K562 (cell line): ENCODE results near the gene SPTLC2. TPM values are rescaled to one million over a fixed set of nuclear protein-coding genes. Genes with fewer than 3 reads are reported as not detected.

Experiments
- ATAC-seq: fragments of 200-7000 bp; cut with Tn5 transposase; 3 replicates; pipeline ENCODE4 v1.9.1; 2020; ENCODE audit warnings: moderate library complexity
- BruUV-seq: library from RNA; stranded (reverse); fragments of 400-500 nt; replicated peaks from 2 replicates; lab custom pipeline; 2021; lab: Mats Ljungman, UMichigan
- CTCF ChIA-PET: fragments of 300-600 bp; formaldehyde crosslinking; extraction: SDS; loops from one replicate; lab custom pipeline; 2021; ENCODE audit warnings: low intra/inter-chr PET ratio; lab: Yijun Ruan, JAX
- POLR2A ChIA-PET: fragments of 300-600, 350-650 bp; sonication (Branson Sonifier 250); formaldehyde crosslinking; extraction: SDS; loops from one replicate; lab custom pipeline; 2021; ENCODE audit warnings: antibody characterized with exemption, inconsistent platforms; lab: Yijun Ruan, JAX
- DNase-seq, 4 experiments: peaks; one replicate each; pipeline versions ENCODE4 v3.0.0 to v3.0.0-alpha.2; 2011 to 2018; ENCODE audit warnings: low spot score in 3 of 4, mixed read lengths in 3 of 4; ENCODE audit errors: extremely low read depth in 1 of 4
- FAIRE-seq: peaks from 2 replicates; lab custom pipeline; 2011; peaks lifted over from hg19 to GRCh38; lab: Jason Lieb, UNC
- H2AFZ ChIP-seq: 2 replicates; pipeline ENCODE4 v1.6.0; 2011; ENCODE audit warnings: low read depth, low read length, control low read depth, inconsistent platforms
- H3K27ac ChIP-seq: fragments of 200-600 bp; 3 replicates; pipeline ENCODE4 v1.8.0; 2011; ENCODE audit warnings: low read depth, mild to moderate bottlenecking, control low read depth, inconsistent platforms, low read length, moderate library complexity, mixed read lengths; ENCODE audit errors: extremely low read depth
- H3K27me3 ChIP-seq, 2 experiments: fragments of 300-600 bp in 1 of 2; 2 replicates in 1 of 2; 3 replicates in 1 of 2; pipeline versions ENCODE4 v1.6.0 to v1.8.0; 2011; ENCODE audit warnings: inconsistent platforms in 2 of 2, low read length in 2 of 2, mild to moderate bottlenecking in 1 of 2, mixed read lengths in 1 of 2, moderate library complexity in 1 of 2; ENCODE audit not compliant: control insufficient read depth in 2 of 2, insufficient read depth in 2 of 2
- H3K36me3 ChIP-seq: fragments of 300-600 bp; 3 replicates; pipeline ENCODE4 v1.8.0; 2011; ENCODE audit warnings: mild to moderate bottlenecking, low read length, inconsistent platforms; ENCODE audit not compliant: control insufficient read depth, insufficient read depth
- H3K4me1 ChIP-seq, 2 experiments: fragments of 200-600 bp in 1 of 2; replicated peaks in 1 of 2; 2 replicates in 1 of 2; 3 replicates in 1 of 2; pipeline versions ENCODE4 v1.5.1 to v1.8.0; 2011; ENCODE audit warnings: inconsistent platforms in 2 of 2, low read length in 2 of 2, mild to moderate bottlenecking in 1 of 2, mixed read lengths in 1 of 2, moderate library complexity in 1 of 2; ENCODE audit not compliant: control insufficient read depth in 2 of 2, insufficient read depth in 2 of 2
- H3K4me2 ChIP-seq: 2 replicates; pipeline ENCODE4 v1.6.1; 2011; ENCODE audit warnings: low read length, control low read depth, inconsistent platforms, mixed read lengths; ENCODE audit not compliant: insufficient read depth
- H3K4me3 ChIP-seq: fragments of 200-600 bp; sonication (generic), shearing (Covaris generic); 2 replicates; pipeline ENCODE4 v1.5.1; 2016; ENCODE audit warnings: control low read depth, inconsistent platforms
- H3K79me2 ChIP-seq: fragments of 200-600 bp; 3 replicates; pipeline ENCODE4 v1.8.0; 2011; ENCODE audit warnings: low read length, inconsistent platforms; ENCODE audit not compliant: control insufficient read depth, insufficient read depth
- H3K9ac ChIP-seq, 2 experiments: 2 replicates each; pipeline versions ENCODE4 v1.6.0 to v1.6.1; 2011; ENCODE audit warnings: low read depth in 2 of 2, low read length in 2 of 2, control low read depth in 1 of 2, inconsistent platforms in 1 of 2, mild to moderate bottlenecking in 1 of 2, mixed read lengths in 1 of 2; ENCODE audit not compliant: insufficient read depth in 1 of 2
- H3K9me1 ChIP-seq: one replicate; pipeline ENCODE4 v1.6.0; 2011; ENCODE audit warnings: inconsistent platforms, mild to moderate bottlenecking, low read length, moderate library complexity; ENCODE audit not compliant: control insufficient read depth, insufficient read depth
- H3K9me3 ChIP-seq: replicated peaks from 2 replicates; pipeline ENCODE4 v1.5.1; 2011; ENCODE audit warnings: low read depth, low read length, inconsistent platforms; ENCODE audit not compliant: control insufficient read depth, insufficient read depth
- H4K20me1 ChIP-seq: replicated peaks from 2 replicates; pipeline ENCODE4 v1.6.1; 2011; ENCODE audit warnings: low read length, inconsistent platforms, mixed read lengths; ENCODE audit not compliant: control insufficient read depth, insufficient read depth
- CBX1 ChIP-seq: sonication (generic); IDR thresholded peaks from 2 replicates; pipeline ENCODE4 v1.6.1; 2016; ENCODE audit warnings: antibody characterized with exemption, low read depth, mild to moderate bottlenecking
- CTCF ChIP-seq, 3 experiments: IDR thresholded peaks in 2 of 3; conservative IDR thresholded peaks in 1 of 3; 2 replicates each; pipeline ENCODE4 v1.5.1; 2011 to 2012; ENCODE audit warnings: low read length in 3 of 3, mild to moderate bottlenecking in 3 of 3, control low read depth in 2 of 3, improper control_type of control experiment in 1 of 3, inconsistent platforms in 1 of 3, low read depth in 1 of 3, mixed read lengths in 1 of 3, moderate library complexity in 1 of 3; ENCODE audit not compliant: insufficient read depth in 2 of 3
- CXXC5 ChIP-seq: fragments of 250-450 bp; sonication (Bioruptor Pico); IDR thresholded peaks from 2 replicates; pipeline ENCODE4 v1.8.0; 2022; ENCODE audit warnings: inconsistent platforms, mild to moderate bottlenecking, moderate library complexity
- EP400 ChIP-seq: fragments of 450-650 bp; IDR thresholded peaks from 2 replicates; pipeline ENCODE4 v1.6.1; 2017; ENCODE audit warnings: antibody characterized with exemption, mild to moderate bottlenecking, moderate library complexity
- EZH2 ChIP-seq: IDR thresholded peaks from 2 replicates; pipeline ENCODE4 v1.6.1; 2012; ENCODE audit warnings: low read depth, mild to moderate bottlenecking, inconsistent platforms, low read length, borderline replicate concordance
- MYNN ChIP-seq, 2 experiments: sonication (generic); formaldehyde crosslinking in 1 of 2; IDR thresholded peaks; 2 replicates each; pipeline versions ENCODE4 v1.5.0 to v1.6.1; 2016 to 2020; ENCODE audit warnings: antibody characterized with exemption in 1 of 2, missing genetic modification reagents in 1 of 2
- NFRKB ChIP-seq: fragments of 450-650 bp; IDR thresholded peaks from 2 replicates; pipeline ENCODE4 v1.6.1; 2016; ENCODE audit warnings: low read depth
- NRF1 ChIP-seq, 2 experiments: fragments of 450-650 bp; IDR thresholded peaks in 1 of 2; conservative IDR thresholded peaks in 1 of 2; 2 replicates each; pipeline ENCODE4 v1.6.1; 2014; ENCODE audit warnings: mild to moderate bottlenecking in 2 of 2
- RBM39 ChIP-seq: fragments of 200-400 bp; formaldehyde crosslinking; optimal IDR thresholded peaks from 2 replicates; pipeline ENCODE3; 2018; ENCODE audit warnings: low read depth, low read length
- SP1 ChIP-seq: sonication (generic); formaldehyde crosslinking; IDR thresholded peaks from 2 replicates; pipeline ENCODE4 v1.8.1; 2022; ENCODE audit warnings: mild to moderate bottlenecking, missing genetic modification reagents
- SUPT5H ChIP-seq: fragments of 450-650 bp; IDR thresholded peaks from 2 replicates; pipeline ENCODE4 v1.6.1; 2016
- TBL1XR1 ChIP-seq, 2 experiments: IDR thresholded peaks; 2 replicates each; pipeline ENCODE4 v1.6.1; 2012; ENCODE audit warnings: improper control_type of control experiment in 2 of 2, low read length in 2 of 2, mild to moderate bottlenecking in 1 of 2
- TCF7 ChIP-seq: sonication (generic); IDR thresholded peaks from 2 replicates; pipeline ENCODE4 v1.6.1; 2016; ENCODE audit warnings: antibody characterized with exemption, borderline replicate concordance
- ZBTB9 ChIP-seq: fragments of 450-650 bp; formaldehyde crosslinking; IDR thresholded peaks from 2 replicates; pipeline ENCODE4 v1.4.0; 2020; ENCODE audit warnings: mild to moderate bottlenecking, moderate library complexity
- ZNF212 ChIP-seq: fragments of 450-650 bp; formaldehyde crosslinking; IDR thresholded peaks from 2 replicates; pipeline ENCODE4 v1.4.0; 2020; ENCODE audit warnings: mild to moderate bottlenecking
- WGBS: fragments of 100-300 bp; shearing (Covaris generic); methylation state at CpG from one replicate; pipeline ENCODE4 v1.1.6; 2016; ENCODE audit warnings: low coverage, mixed read lengths; ENCODE audit not compliant: insufficient coverage; ENCODE audit errors: missing lambda C conversion rate; 5-methylcytosine and 5-hydroxymethylcytosine counted together
- in situ Hi-C: fragments of 300-500 bp; cut with MboI; formaldehyde crosslinking; loops from 4 replicates; pipeline ENCODE4 v1.15.0; 2018; ENCODE audit warnings: inconsistent platforms, mixed read lengths
- intact Hi-C: fragments of 100-400 bp; cut with micrococcal nuclease; formaldehyde crosslinking; loops from 2 replicates; pipeline ENCODE4 v1.14.2; 2022
- polyA plus RNA-seq, 8 experiments: library from polyadenylated mRNA; depleted of rRNA in 4 of 8; stranded (reverse) in 5 of 8; unstranded in 3 of 8; fragments of >200 nt; fragmentation: Nextera tagmentation in 2 of 8; fragmentation: Illumina TruSeq in 1 of 8; extraction: Ambion mirVana in 2 of 8; extraction: Trizol in 1 of 8; gene quantifications; 2 replicates each; pipeline versions ENCODE4 v1.2.1 to v1.2.3, GENCODE V29; 2011 to 2014; ENCODE audit warnings: inconsistent platforms in 1 of 8, missing spikeins in 1 of 8
- total RNA-seq, 7 experiments: library from RNA; depleted of rRNA in 6 of 7; stranded (reverse); fragments of >200 nt in 6 of 7; fragmentation: Illumina TruSeq in 2 of 7; extraction: Trizol in 2 of 7; gene quantifications; 2 replicates each; pipeline versions ENCODE4 v1.2.1 to v1.2.3, GENCODE V29; 2011 to 2021; ENCODE audit warnings: low replicate concordance in 1 of 7

SPTLC2 gene
- total and polyA plus RNA-seq, 9 of the 15 experiments (the other 6 are each of a cell fraction or from before 2014, with no cell fraction given), result 4.5 to 30.4 (median 14.0) TPM

DNA sequence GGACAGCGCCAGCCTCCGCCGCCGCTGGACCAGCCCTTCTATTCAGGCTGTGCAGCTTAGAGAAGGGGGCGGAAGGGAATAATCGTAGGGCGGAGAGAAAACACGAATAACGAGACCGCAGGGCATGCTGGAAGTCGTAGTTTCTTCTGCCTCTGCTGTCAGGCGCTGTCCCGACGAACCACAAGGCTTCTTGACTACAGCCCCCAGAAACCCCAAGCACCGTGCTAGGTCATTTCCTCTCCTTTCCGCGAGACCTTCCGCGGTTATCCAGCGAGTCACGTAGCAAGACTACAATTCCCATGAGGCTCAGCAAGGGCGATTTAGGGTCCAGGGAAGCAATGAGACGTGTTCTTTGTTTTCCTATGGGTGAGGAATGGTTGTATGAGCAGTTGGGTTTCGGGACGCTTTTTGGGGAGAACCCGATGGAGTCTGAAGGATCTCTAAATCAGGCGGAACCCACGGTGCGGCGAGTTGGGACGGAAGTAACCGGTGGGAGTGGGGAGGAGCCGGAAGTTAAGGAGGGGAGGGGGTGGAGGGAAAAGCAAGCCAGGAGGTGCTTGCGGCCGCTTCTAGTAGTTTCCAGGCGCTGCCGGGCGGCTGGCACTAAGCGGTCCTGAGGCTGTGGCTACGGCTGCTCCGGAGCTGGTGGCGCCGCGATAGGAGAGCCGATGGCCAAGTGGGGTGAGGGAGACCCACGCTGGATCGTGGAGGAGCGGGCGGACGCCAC, 158.8 kb downstream of the SPTLC2 start, which contains the start of the genes AHSA1 and VIPAS39:
TSS of gene AHSA1 (plus strand) at position 572 of the 727 bp plus-strand sequence. CDS start at position 669, 97 bp downstream.
TSS of gene VIPAS39 (minus strand) at position 80 of the 727 bp plus-strand sequence. CDS start 3,499 bp downstream, outside the sequence.
- peaks cover 7 to 11% of the 10 kb centered on the region in 2 experiments; a peak in 3 of 5 replicates for H3K4me1 ChIP-seq
- FAIRE-seq, result peak; percentile 99
- TF ChIP-seq CBX1, result 0 out of 2 replicates have a peak, but pooled peaks have one; percentile 32
- no peak for TF ChIP-seq EZH2
- TF ChIP-seq SP1 (CRISPR knock-in tag), result peak; percentile 85
- peak; percentile 47; the same call in 1 of the 2 replicates for TF ChIP-seq ZBTB9 (CRISPR knock-in tag)
- 0 out of 2 replicates have a peak, but pooled peaks have one; percentile 6 for TF ChIP-seq NFRKB
- TF ChIP-seq MYNN (IDR thresholded peaks at IDR 0.05), result no peak
- TF ChIP-seq MYNN (CRISPR knock-in tag; IDR thresholded peaks at IDR 0.05), result no peak
- TF ChIP-seq TBL1XR1 (IDR thresholded peaks at IDR 0.05; ENCODE audit: low read length in 2 of 2), result peak in 1 of 2 experiments; percentile 20; a peak in 1 of 4 replicates
- no peak for TF ChIP-seq ZNF212 (CRISPR knock-in tag)
- no peak for TF ChIP-seq TCF7
- peak; percentile 75 for TF ChIP-seq EP400
- TF ChIP-seq CXXC5 (CRISPR knock-in tag), result peak; percentile 78
- peak in 1 of 3 experiments; percentile 7; a peak in 1 of 6 replicates for TF ChIP-seq CTCF (IDR thresholded peaks at IDR 0.05 in 2 of 3, conservative IDR thresholded peaks at IDR 0.05 in 1 of 3; ENCODE audit: insufficient read depth in 2 of 3, low read depth in 1 of 3, low read length in 3 of 3)
- TF ChIP-seq RBM39, result no peak
- TF ChIP-seq SUPT5H, result peak; percentile 74
- TF ChIP-seq NRF1 (conservative IDR thresholded peaks at IDR 0.05 in 1 of 2, IDR thresholded peaks at IDR 0.05 in 1 of 2), result peak; percentile 10 to 14; a peak in 1 of 4 replicates

More for the DNA sequence above, 158.8 kb downstream of the SPTLC2 start, which contains the start of the genes AHSA1 and VIPAS39:
- H4K20me1 ChIP-seq, result peaks cover 12% of the 10 kb centered on the region; the same call in 1 of the 2 replicates
- peak within 1 kb of the TSS; percentile 100 for H2AFZ ChIP-seq
- in situ Hi-C loops (no loop called here), intact Hi-C loops (loop anchor here (2.0 to 5.0 kb wide), 6 partner anchors 50 to 190 kb away; partner anchors contain the start of genes GSTZ1, POMT2, SAMD15 and SPTLC2)
- ATAC-seq (peak; percentile 95), DNase-seq (peak; percentile 77 to 96 (median 82))
- H3K9me3 ChIP-seq, result no peaks in the 10 kb centered on the region
- no peaks in the 10 kb centered on the region for H3K27me3 ChIP-seq
- ChIA-PET CTCF (no interaction called here), POLR2A (interaction anchor here (0.6 to 2.2 kb wide), 9 partner anchors 9 to 154 kb away, joined by 3 to 7 read pairs (median 3); no protein-coding TSS in a partner anchor)
- peak within 1 kb of the TSS; percentile 96 for H3K4me3 ChIP-seq
- no TSS peak for BruUV-seq
- under 1% methylated on average over 42 of the region's 50 CpGs for WGBS
- H3K27ac ChIP-seq, result peak within 1 kb of the TSS; percentile 99
- peak within 1 kb of the TSS; percentile 97 for H3K4me2 ChIP-seq
- H3K9ac ChIP-seq, result peak within 1 kb of the TSS; percentile 92 to 98
- H3K36me3 ChIP-seq, result peaks cover 36% of the 10 kb centered on the region
- H3K9me1 ChIP-seq, result peaks cover 5% of the 10 kb centered on the region
- peaks cover 48% of the 10 kb centered on the region for H3K79me2 ChIP-seq
